Central memory CD8-positive, alpha-beta T cell (primary cell): ENCODE results near the gene CENPB.

ENCODE experiments used
- ATAC-seq: fragments of 150-1000 bp; cut with Tn5 transposase; replicated peaks from 2 replicates; pipeline ENCODE4 v1.10.0; 2022; ENCODE audit warnings: mild to moderate bottlenecking, moderate FRiP score, moderate number of reproducible peaks; ENCODE audit not compliant: poor library complexity, severe bottlenecking; ENCODE audit errors: extremely low read depth
- DNase-seq, 2 donors: peaks; one replicate each; pipeline ENCODE4 v3.0.0; 2021; ENCODE audit warnings: low spot score in 2 of 2
- H3K27ac Mint-ChIP-seq: one replicate; pipeline ENCODE4 v1.8.0; 2022; ENCODE audit warnings: low read depth, mild to moderate bottlenecking, moderate library complexity, mixed read lengths
- H3K27me3 Mint-ChIP-seq: one replicate; pipeline ENCODE4 v1.8.0; 2022; ENCODE audit warnings: mixed read lengths
- H3K36me3 Mint-ChIP-seq: one replicate; pipeline ENCODE4 v1.8.0; 2022; ENCODE audit warnings: mild to moderate bottlenecking, moderate library complexity, mixed read lengths; ENCODE audit not compliant: insufficient read depth
- H3K4me1 Mint-ChIP-seq: one replicate; pipeline ENCODE4 v1.8.0; 2022; ENCODE audit warnings: mixed read lengths
- H3K4me3 Mint-ChIP-seq: one replicate; pipeline ENCODE4 v1.8.0; 2022; ENCODE audit warnings: mild to moderate bottlenecking, moderate library complexity, mixed read lengths
- H3K9me3 Mint-ChIP-seq: one replicate; pipeline ENCODE4 v1.8.0; 2022; ENCODE audit warnings: mixed read lengths

Gene CENPB

DNA sequence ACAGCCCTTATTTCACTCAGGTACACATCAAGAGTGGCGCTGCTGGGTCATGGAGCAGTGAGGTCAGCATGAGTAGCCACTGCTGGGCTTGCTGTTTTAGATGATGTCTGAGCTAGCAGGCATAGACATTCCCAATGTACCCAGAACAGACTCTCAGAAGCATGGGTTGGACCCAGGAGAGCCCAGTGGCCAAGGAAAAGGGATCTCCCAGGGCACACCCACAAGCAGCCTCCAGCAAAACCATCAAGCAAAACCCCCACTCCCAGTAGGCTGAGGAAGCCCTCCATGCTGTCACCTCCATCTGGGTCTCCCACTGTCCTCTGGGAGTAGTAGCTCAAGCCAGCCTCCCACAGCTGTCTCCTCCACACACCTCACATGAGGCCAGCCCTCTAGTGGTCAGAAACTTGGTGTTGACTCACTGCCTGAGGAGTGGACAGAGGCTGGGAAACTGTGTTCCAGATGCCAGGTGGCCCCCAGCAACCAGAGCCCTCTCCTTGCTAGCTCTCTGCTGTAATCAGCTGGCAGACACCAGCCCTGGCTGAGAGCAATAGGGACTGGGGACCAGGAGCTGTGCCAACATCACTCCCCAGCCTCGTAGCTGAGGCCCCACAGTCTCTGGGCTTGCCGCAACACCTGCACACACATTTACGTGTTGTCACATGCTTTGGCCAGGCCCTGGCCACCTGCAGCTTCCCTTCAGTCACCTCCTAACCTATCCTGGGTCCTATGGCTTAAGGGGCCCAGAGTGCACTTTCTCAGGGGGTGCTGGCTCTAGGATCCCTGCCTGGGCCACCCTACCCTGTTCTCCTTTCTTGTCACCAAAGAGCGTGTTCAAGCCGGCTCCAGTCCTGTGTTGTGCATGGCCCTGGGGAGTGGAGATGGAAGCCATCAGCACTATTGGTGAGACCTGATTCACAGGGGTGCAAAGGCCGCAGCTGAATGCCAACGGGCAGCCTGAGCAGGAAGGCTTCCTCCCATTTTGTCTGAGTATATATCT lies 31.9 kb upstream of the CENPB start:
- Mint-ChIP-seq H3K36me3 (peaks cover 13% of the 10 kb centered on the region), H3K4me1 (peaks cover 57% of the 10 kb centered on the region), H3K4me3 (peak overlapping the region; percentile 84), H3K9me3 (no peaks in the 10 kb centered on the region), H3K27ac (peak overlapping the region; percentile 98), H3K27me3 (no peaks in the 10 kb centered on the region)
- ATAC-seq (no peak), DNase-seq (no peak)

DNA sequence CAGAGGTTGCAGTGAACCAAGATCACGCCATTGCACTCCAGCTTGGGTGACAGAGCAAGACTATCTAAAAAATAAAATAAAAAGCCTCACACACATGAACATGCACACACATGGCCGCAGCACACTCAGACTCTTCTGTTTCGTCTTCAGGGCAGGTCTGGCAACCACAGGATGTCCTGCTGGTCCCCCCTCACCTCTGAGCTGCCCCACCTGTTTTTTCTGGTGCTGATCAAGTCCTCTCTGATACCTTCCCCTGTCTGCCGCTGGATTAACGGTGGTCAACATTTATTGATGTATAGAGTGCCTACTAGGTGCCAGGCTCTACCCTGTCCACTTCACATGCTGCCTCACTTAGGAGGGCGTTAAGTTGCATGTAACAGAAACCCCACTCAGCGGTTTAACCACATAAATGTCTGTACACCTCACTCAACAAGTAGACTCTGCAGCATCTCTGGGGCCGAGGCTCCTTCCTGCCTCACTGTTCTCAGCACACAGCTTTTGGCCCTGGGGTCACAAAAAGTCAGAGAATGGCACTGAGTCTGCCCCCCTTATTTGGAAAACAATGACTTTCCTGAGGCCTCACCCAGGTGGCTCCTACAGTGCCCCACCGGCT lies 29.3 kb upstream of the CENPB start:
- Mint-ChIP-seq H3K4me1 (peaks cover 69% of the 10 kb centered on the region), H3K4me3 (peak overlapping the region; percentile 70), H3K27me3 (no peaks in the 10 kb centered on the region), H3K9me3 (no peaks in the 10 kb centered on the region), H3K27ac (peak overlapping the region; percentile 94), H3K36me3 (peaks cover 18% of the 10 kb centered on the region)
- peak; percentile 7 for ATAC-seq
- DNase-seq: peak in 1 of 2 donors; percentile 48

GRCh38 chr20:3814928-3815495 lies 28.5 kb upstream of the CENPB start:
- Mint-ChIP-seq H3K4me3 (peak overlapping the region; percentile 70), H3K36me3 (peaks cover 13% of the 10 kb centered on the region), H3K4me1 (peaks cover 75% of the 10 kb centered on the region), H3K9me3 (no peaks in the 10 kb centered on the region), H3K27me3 (no peaks in the 10 kb centered on the region), H3K27ac (peak overlapping the region; percentile 94)
- no peak for ATAC-seq
- no peak for DNase-seq

- H3K4me1 Mint-ChIP-seq: peaks cover 74% of the 10 kb centered on the region
- H3K36me3 Mint-ChIP-seq: peaks cover 13% of the 10 kb centered on the region
- DNase-seq (no peak), ATAC-seq (no peak)
- H3K27ac Mint-ChIP-seq: peak overlapping the region; percentile 96
- H3K27me3 Mint-ChIP-seq: no peaks in the 10 kb centered on the region
- H3K9me3 Mint-ChIP-seq: no peaks in the 10 kb centered on the region
- H3K4me3 Mint-ChIP-seq: peak overlapping the region; percentile 41
Measured at GRCh38 chr20:3813848-3814581, 27.5 kb upstream of the CENPB start.

GRCh38 chr20:3812975-3813847 lies 26.7 kb upstream of the CENPB start:
- H3K27ac Mint-ChIP-seq: peak overlapping the region; percentile 96
- H3K9me3 Mint-ChIP-seq: no peaks in the 10 kb centered on the region
- peaks cover 66% of the 10 kb centered on the region for H3K4me1 Mint-ChIP-seq
- peak overlapping the region; percentile 41 for H3K4me3 Mint-ChIP-seq
- no peaks in the 10 kb centered on the region for H3K27me3 Mint-ChIP-seq
- ATAC-seq (no peak), DNase-seq (no peak)
- peaks cover 13% of the 10 kb centered on the region for H3K36me3 Mint-ChIP-seq

DNA sequence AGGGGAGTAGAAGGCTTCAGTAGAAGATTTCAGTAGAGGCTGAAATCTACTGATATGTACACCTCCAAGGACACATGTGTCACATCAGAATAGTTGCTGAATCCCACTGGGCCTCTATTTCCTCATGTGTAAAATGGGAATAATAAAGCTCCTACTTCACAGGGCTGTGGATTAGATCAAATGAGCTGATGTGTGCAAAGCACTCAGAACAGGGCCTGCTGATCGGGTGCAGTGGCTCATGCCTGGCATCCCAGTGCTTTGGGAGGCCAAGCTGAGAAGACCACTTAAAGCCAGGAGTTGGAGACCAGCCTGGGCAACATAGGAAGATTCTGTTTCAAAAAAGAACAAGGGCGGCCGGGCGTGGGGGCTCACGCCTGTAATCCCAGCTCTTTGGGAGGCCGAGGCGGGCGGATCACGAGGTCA lies 25.7 kb upstream of the CENPB start:
- H3K4me1 Mint-ChIP-seq: peaks cover 73% of the 10 kb centered on the region
- DNase-seq: no peak
- no peak for ATAC-seq
- peak overlapping the region; percentile 89 for H3K4me3 Mint-ChIP-seq
- H3K9me3 Mint-ChIP-seq: no peaks in the 10 kb centered on the region
- H3K36me3 Mint-ChIP-seq: peaks cover 13% of the 10 kb centered on the region
- peak overlapping the region; percentile 96 for H3K27ac Mint-ChIP-seq
- H3K27me3 Mint-ChIP-seq: no peaks in the 10 kb centered on the region

- H3K4me1 Mint-ChIP-seq: peaks cover 76% of the 10 kb centered on the region
- peak overlapping the region; percentile 96 for H3K27ac Mint-ChIP-seq
- DNase-seq (peak; percentile 80 to 90), ATAC-seq (peak; percentile 89)
- no peaks in the 10 kb centered on the region for H3K27me3 Mint-ChIP-seq
- H3K4me3 Mint-ChIP-seq: peak overlapping the region; percentile 89
- no peaks in the 10 kb centered on the region for H3K9me3 Mint-ChIP-seq
- H3K36me3 Mint-ChIP-seq: peaks cover 14% of the 10 kb centered on the region
Measured at GRCh38 chr20:3811467-3812258, 25.1 kb upstream of the CENPB start.

- Mint-ChIP-seq H3K4me3 (no peak overlapping the region), H3K27ac (no peak overlapping the region)
- ATAC-seq: no peak
Measured at GRCh38 chr20:3808544-3808943, 22.0 kb upstream of the CENPB start.

GRCh38 chr20:3804781-3805180 lies 18.2 kb upstream of the CENPB start:
- Mint-ChIP-seq H3K27ac (peak overlapping the region; percentile 39), H3K4me3 (no peak overlapping the region), H3K36me3 (peaks cover 54% of the 10 kb centered on the region), H3K27me3 (no peaks in the 10 kb centered on the region), H3K9me3 (no peaks in the 10 kb centered on the region), H3K4me1 (peaks cover 69% of the 10 kb centered on the region)
- DNase-seq (no peak), ATAC-seq (no peak)

More at GRCh38 chr20:3808544-3808943, 22.0 kb upstream of the CENPB start:
- DNase-seq: no peak
- Mint-ChIP-seq H3K36me3 (peaks cover 37% of the 10 kb centered on the region), H3K9me3 (no peaks in the 10 kb centered on the region), H3K27me3 (no peaks in the 10 kb centered on the region), H3K4me1 (peaks cover 77% of the 10 kb centered on the region)

DNA sequence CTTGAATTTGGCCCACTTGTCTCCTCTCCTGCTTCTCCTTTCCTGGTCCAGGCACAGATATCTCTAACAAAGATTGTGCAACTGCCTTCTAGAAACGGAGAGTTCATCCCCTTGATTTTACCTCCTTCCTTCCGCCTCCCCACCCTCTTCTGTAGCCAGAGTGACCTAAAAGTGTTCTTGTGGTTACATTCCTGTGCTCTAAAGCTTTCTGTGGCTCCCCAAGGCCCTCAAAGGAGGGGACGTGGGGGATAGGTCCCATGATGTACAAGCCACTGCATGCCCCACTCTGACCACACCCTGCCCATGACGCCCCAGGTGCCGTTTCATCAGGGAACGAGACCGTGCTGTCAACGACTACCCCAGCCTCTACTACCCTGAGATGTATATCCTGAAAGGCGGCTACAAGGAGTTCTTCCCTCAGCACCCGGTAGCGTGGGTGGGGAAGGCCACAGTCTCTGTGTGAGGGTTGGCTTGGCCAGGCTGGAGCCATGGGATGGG lies 17.8 kb upstream of the CENPB start:
- no peaks in the 10 kb centered on the region for H3K27me3 Mint-ChIP-seq
- H3K36me3 Mint-ChIP-seq: peaks cover 56% of the 10 kb centered on the region
- no peak overlapping the region for H3K4me3 Mint-ChIP-seq
- no peak overlapping the region for H3K27ac Mint-ChIP-seq
- no peak for ATAC-seq
- no peaks in the 10 kb centered on the region for H3K9me3 Mint-ChIP-seq
- H3K4me1 Mint-ChIP-seq: peaks cover 74% of the 10 kb centered on the region
- DNase-seq: no peak

- no peak for ATAC-seq
- peaks cover 59% of the 10 kb centered on the region for H3K36me3 Mint-ChIP-seq
- peaks cover 79% of the 10 kb centered on the region for H3K4me1 Mint-ChIP-seq
- no peaks in the 10 kb centered on the region for H3K27me3 Mint-ChIP-seq
- H3K27ac Mint-ChIP-seq: no peak overlapping the region
- H3K9me3 Mint-ChIP-seq: no peaks in the 10 kb centered on the region
- peak overlapping the region; percentile 41 for H3K4me3 Mint-ChIP-seq
- no peak for DNase-seq
Measured at GRCh38 chr20:3803854-3804253, 17.3 kb upstream of the CENPB start.
